HG03378 (cell line): Measurements from ENCODE around the gene CRTC2.

ENCODE experiments used
- ATAC-seq: cut with Tn5 transposase; IDR thresholded peaks from one replicate; pipeline ENCODE4 v1.9.1; 2021; ENCODE audit warnings: mild to moderate bottlenecking, moderate library complexity; ENCODE audit not compliant: unreplicated experiment

CRTC2 gene

GRCh38 chr1:153899509-153899908 is 58.9 kb downstream of the CRTC2 start:
- ATAC-seq: no peak
